IMR-90 (cell line): Measurements from ENCODE around the gene GALNT7. TPM values are rescaled to one million over a fixed set of nuclear protein-coding genes. Genes with fewer than 3 reads are reported as not detected.
A peak's percentile ranks its signal among the peaks of the same experiment; 100 is the strongest.

Experiments used
- ATAC-seq: fragments of 200-7000 bp; cut with Tn5 transposase; 2 replicates; pipeline ENCODE4 v1.9.1; 2020; ENCODE audit warnings: low read depth, mild to moderate bottlenecking, moderate library complexity
- BruUV-seq: library from RNA; stranded (reverse); fragments of 400-500 nt; replicated peaks from 2 replicates; lab custom pipeline; 2021; lab: Mats Ljungman, UMichigan
- CTCF ChIA-PET: fragments of 300-600 bp; formaldehyde crosslinking; extraction: SDS; loops from one replicate; lab custom pipeline; 2021; ENCODE audit warnings: antibody characterized with exemption; lab: Yijun Ruan, JAX
- POLR2A ChIA-PET: fragments of 300-600 bp; sonication (Branson Sonifier 250); formaldehyde crosslinking; loops from one replicate; lab custom pipeline; 2022; ENCODE audit warnings: antibody characterized with exemption; ENCODE audit not compliant: unreplicated experiment; lab: Charles Lee
- DNase-seq: peaks from one replicate; pipeline ENCODE4 v3.0.0; 2013
- H2AFZ ChIP-seq: replicated peaks from 2 replicates; pipeline ENCODE3; 2013; ENCODE audit warnings: low read length, mild to moderate bottlenecking; ENCODE audit not compliant: poor library complexity
- H2AK5ac ChIP-seq: 2 replicates; pipeline ENCODE4 v1.6.1; 2013; ENCODE audit warnings: low read depth, low read length, inconsistent platforms
- H2AK9ac ChIP-seq: replicated peaks from 2 replicates; pipeline ENCODE3; 2013; ENCODE audit warnings: mild to moderate bottlenecking, low read depth, low read length, moderate library complexity; ENCODE audit not compliant: poor library complexity
- H2BK120ac ChIP-seq: 2 replicates; pipeline ENCODE4 v1.6.1; 2013; ENCODE audit warnings: low read depth, low read length, inconsistent platforms
- H2BK15ac ChIP-seq: 3 replicates; pipeline ENCODE4 v1.6.1; 2013; ENCODE audit warnings: low read depth, low read length, inconsistent platforms
- H2BK20ac ChIP-seq: 2 replicates; pipeline ENCODE4 v1.6.1; 2013; ENCODE audit warnings: low read depth, mild to moderate bottlenecking, inconsistent platforms, low read length, moderate library complexity
- H2BK5ac ChIP-seq: 2 replicates; pipeline ENCODE4 v1.6.1; 2013; ENCODE audit warnings: mild to moderate bottlenecking, low read depth, low read length, inconsistent platforms; ENCODE audit not compliant: poor library complexity, severe bottlenecking
- H3K14ac ChIP-seq: replicated peaks from 2 replicates; pipeline ENCODE4 v1.6.1; 2013; ENCODE audit warnings: low read depth, low read length, inconsistent platforms
- H3K18ac ChIP-seq: 2 replicates; pipeline ENCODE4 v1.6.1; 2013; ENCODE audit warnings: low read depth, low read length, control low read depth
- H3K23ac ChIP-seq: 2 replicates; pipeline ENCODE4 v1.6.1; 2013; ENCODE audit warnings: low read depth, low read length, inconsistent platforms
- H3K27ac ChIP-seq: 2 replicates; pipeline ENCODE4 v1.5.1; 2013; ENCODE audit warnings: mild to moderate bottlenecking, control low read depth, low read length; ENCODE audit not compliant: insufficient read depth
- H3K27me3 ChIP-seq: 2 replicates; pipeline ENCODE4 v1.6.1; 2013; ENCODE audit warnings: low read length; ENCODE audit not compliant: control insufficient read depth, insufficient read depth
- H3K36me3 ChIP-seq: 2 replicates; pipeline ENCODE4 v1.6.1; 2013; ENCODE audit warnings: low read length, mixed read lengths; ENCODE audit not compliant: control insufficient read depth, insufficient read depth
- H3K4ac ChIP-seq: 2 replicates; pipeline ENCODE4 v1.6.1; 2013; ENCODE audit warnings: low read depth, low read length, inconsistent platforms
- H3K4me1 ChIP-seq: 2 replicates; pipeline ENCODE4 v1.6.1; 2013; ENCODE audit warnings: low read length, mixed read lengths; ENCODE audit not compliant: control insufficient read depth, insufficient read depth
- H3K4me2 ChIP-seq: 2 replicates; pipeline ENCODE4 v1.6.1; 2013; ENCODE audit warnings: low read depth, mild to moderate bottlenecking, control low read depth, low read length, moderate library complexity
- H3K4me3 ChIP-seq: 2 replicates; pipeline ENCODE4 v1.5.1; 2013; ENCODE audit warnings: low read depth, mild to moderate bottlenecking, control low read depth, low read length, moderate library complexity; ENCODE audit not compliant: insufficient read depth
- H3K56ac ChIP-seq: 2 replicates; pipeline ENCODE4 v1.6.1; 2013; ENCODE audit warnings: low read length, inconsistent platforms; ENCODE audit not compliant: insufficient read depth; ENCODE audit errors: extremely low read depth
- H3K79me1 ChIP-seq, 2 experiments: 2 replicates each; pipeline ENCODE4 v1.6.1; 2013; ENCODE audit warnings: low read length in 2 of 2, inconsistent platforms in 1 of 2, low read depth in 1 of 2
- H3K9ac ChIP-seq: 2 replicates; pipeline ENCODE4 v1.6.1; 2013; ENCODE audit warnings: low read depth, low read length, control low read depth
- H3K9me1 ChIP-seq: 2 replicates; pipeline ENCODE4 v1.6.1; 2013; ENCODE audit warnings: low read length, inconsistent platforms; ENCODE audit not compliant: insufficient read depth
- H3K9me3 ChIP-seq: 2 replicates; pipeline ENCODE4 v1.6.1; 2013; ENCODE audit warnings: low read length; ENCODE audit not compliant: control insufficient read depth, insufficient read depth
- H4K20me1 ChIP-seq: 2 replicates; pipeline ENCODE4 v1.6.1; 2013; ENCODE audit warnings: low read length, inconsistent platforms; ENCODE audit not compliant: insufficient read depth
- H4K5ac ChIP-seq: 2 replicates; pipeline ENCODE4 v1.6.1; 2013; ENCODE audit warnings: mild to moderate bottlenecking, low read depth, low read length, control low read depth
- H4K8ac ChIP-seq, 2 experiments: 2 replicates each; pipeline ENCODE4 v1.6.1; 2013; ENCODE audit warnings: low read depth in 2 of 2, low read length in 2 of 2, control low read depth in 1 of 2, inconsistent platforms in 1 of 2
- H4K91ac ChIP-seq: 2 replicates; pipeline ENCODE4 v1.6.1; 2013; ENCODE audit warnings: low read depth, low read length, inconsistent platforms; ENCODE audit not compliant: insufficient read depth
- BHLHE40 ChIP-seq: fragments of 150-350 bp; IDR thresholded peaks from 2 replicates; pipeline ENCODE4 v1.6.1; 2016; ENCODE audit warnings: mild to moderate bottlenecking, low read depth, low read length
- CEBPB ChIP-seq: IDR thresholded peaks from 2 replicates; pipeline ENCODE4 v1.6.1; 2012; ENCODE audit warnings: low read depth, low read length, improper control_type of control experiment
- CHD1 ChIP-seq: IDR thresholded peaks from 2 replicates; pipeline ENCODE4 v1.6.1; 2012; ENCODE audit warnings: low read depth, low read length, improper control_type of control experiment
- CTCF ChIP-seq: conservative IDR thresholded peaks from 2 replicates; pipeline ENCODE4 v1.5.1; 2012; ENCODE audit warnings: mild to moderate bottlenecking, low read depth, low read length, improper control_type of control experiment
- FOS ChIP-seq: fragments of 150-350 bp; IDR thresholded peaks from 2 replicates; pipeline ENCODE4 v1.6.1; 2016; ENCODE audit warnings: low read depth, low read length
- MAFK ChIP-seq: IDR thresholded peaks from 2 replicates; pipeline ENCODE4 v1.6.1; 2012; ENCODE audit warnings: low read depth, low read length, improper control_type of control experiment
- MAZ ChIP-seq: IDR thresholded peaks from 2 replicates; pipeline ENCODE4 v1.6.1; 2012; ENCODE audit warnings: low read depth, mild to moderate bottlenecking, low read length, improper control_type of control experiment, moderate library complexity, borderline replicate concordance
- MXI1 ChIP-seq: IDR thresholded peaks from 2 replicates; pipeline ENCODE4 v1.6.1; 2012; ENCODE audit warnings: low read depth, mild to moderate bottlenecking, low read length, moderate library complexity, borderline replicate concordance
- NFE2L2 ChIP-seq: fragments of 150-350 bp; IDR thresholded peaks from 2 replicates; pipeline ENCODE4 v1.6.1; 2016; ENCODE audit warnings: low read depth, mild to moderate bottlenecking, low read length
- POLR2A ChIP-seq: IDR thresholded peaks from 2 replicates; pipeline ENCODE4 v1.6.1; 2012; ENCODE audit warnings: mild to moderate bottlenecking, low read depth, low read length
- RAD21 ChIP-seq: IDR thresholded peaks from 2 replicates; pipeline ENCODE4 v1.6.1; 2012; ENCODE audit warnings: low read length, improper control_type of control experiment
- RCOR1 ChIP-seq: IDR thresholded peaks from 2 replicates; pipeline ENCODE4 v1.6.1; 2012; ENCODE audit warnings: mild to moderate bottlenecking, low read length, improper control_type of control experiment; ENCODE audit not compliant: insufficient replicate concordance
- RFX5 ChIP-seq: IDR thresholded peaks from 2 replicates; pipeline ENCODE4 v1.8.0; 2012; ENCODE audit warnings: low read depth, mild to moderate bottlenecking, low read length, moderate library complexity
- SMC3 ChIP-seq: fragments of 150-350 bp; IDR thresholded peaks from 2 replicates; pipeline ENCODE4 v1.6.1; 2016; ENCODE audit warnings: low read depth, mild to moderate bottlenecking, antibody characterized with exemption, low read length, moderate library complexity
- WGBS, 2 experiments: methylation state at CpG; one replicate each; pipeline versions ENCODE4 v1.1.5 to v1.1.7; 2013; ENCODE audit warnings: missing lambda C conversion rate in 2 of 2; ENCODE audit not compliant: insufficient read length in 1 of 2; ENCODE audit errors: extremely low coverage in 2 of 2; 5-methylcytosine and 5-hydroxymethylcytosine counted together
- dilution Hi-C: fragments of 300-500 bp; cut with HindIII; formaldehyde crosslinking; loops from one replicate; pipeline ENCODE4 v1.14.3; 2018; ENCODE audit warnings: low sequenced_read_pairs; ENCODE audit not compliant: unreplicated experiment
- in situ Hi-C: fragments of 300-500 bp; cut with MboI; formaldehyde crosslinking; loops from 3 replicates; pipeline ENCODE4 v1.14.3; 2019; ENCODE audit warnings: low sequenced_read_pairs, inconsistent platforms, mixed read lengths
- intact Hi-C: fragments of 100-400 bp; cut with micrococcal nuclease; formaldehyde crosslinking; loops from 2 replicates; pipeline ENCODE4 v1.10.0; 2022
- polyA plus RNA-seq, 3 experiments: library from polyadenylated mRNA; depleted of rRNA; stranded (reverse); fragments of >200 nt; gene quantifications; 2 replicates each; pipeline ENCODE4 v1.2.3, GENCODE V29; 2012; ENCODE audit warnings: low replicate concordance in 1 of 3
- total RNA-seq: library from RNA; depleted of rRNA; stranded (reverse); fragments of >200 nt; gene quantifications from 2 replicates; pipeline ENCODE4 v1.2.3, GENCODE V29; 2012
- TF ChIP-seq, protein P1 (sequence below): fragments of 150-350 bp; IDR thresholded peaks from 2 replicates; pipeline ENCODE4 v1.6.1; 2016; ENCODE audit warnings: low read depth, mild to moderate bottlenecking, low read length, moderate library complexity, borderline replicate concordance
- TF ChIP-seq, protein P2 (sequence below): fragments of 150-350 bp; IDR thresholded peaks from 2 replicates; pipeline ENCODE4 v1.6.1; 2017; ENCODE audit warnings: mild to moderate bottlenecking, antibody characterized with exemption, low read length, low read depth

GALNT7 gene
- total and polyA plus RNA-seq, 2 of the 4 experiments (the other 2 are of a cell fraction): 19.1 to 31.2 TPM

- no peak for ATAC-seq
- Histone ChIP-seq H3K9me3 (no peaks in the 10 kb centered on the region), H4K20me1 (no peaks in the 10 kb centered on the region; the same call in 1 of the 2 replicates), H4K91ac (no peak overlapping the region), H3K4me1 (no peaks in the 10 kb centered on the region), H2AK5ac (no peak overlapping the region), H3K23ac (no peak overlapping the region), H2BK5ac (no peak overlapping the region), H4K5ac (no peak overlapping the region), H3K4me3 (no peak overlapping the region), H3K14ac (no peak overlapping the region), H2BK120ac (no peak overlapping the region), H3K36me3 (no peaks in the 10 kb centered on the region), H3K4ac (no peak overlapping the region), H3K27ac (no peak overlapping the region), H2BK15ac (no peak overlapping the region), H3K27me3 (no peaks in the 10 kb centered on the region), H2AK9ac (no peak overlapping the region), H3K56ac (no peak overlapping the region), H3K4me2 (no peak overlapping the region), H3K9me1 (peaks cover 2% of the 10 kb centered on the region; the same call in 1 of the 2 replicates), H2BK20ac (no peak overlapping the region), H3K79me1 (no peaks in the 10 kb centered on the region; a peak in 2 of 4 replicates), H2AFZ (no peak overlapping the region), H3K18ac (no peak overlapping the region), H4K8ac (no peak overlapping the region), H3K9ac (no peak overlapping the region)
- TF ChIP-seq SMC3 (no peak), RCOR1 (no peak), BHLHE40 (no peak), POLR2A (no peak), MXI1 (no peak), MAZ (no peak), CEBPB (no peak), NFE2L2 (no peak), RAD21 (no peak), CHD1 (no peak), CTCF (no peak), RFX5 (no peak), FOS (no peak), MAFK (no peak)
- TF ChIP-seq, protein P1, sequence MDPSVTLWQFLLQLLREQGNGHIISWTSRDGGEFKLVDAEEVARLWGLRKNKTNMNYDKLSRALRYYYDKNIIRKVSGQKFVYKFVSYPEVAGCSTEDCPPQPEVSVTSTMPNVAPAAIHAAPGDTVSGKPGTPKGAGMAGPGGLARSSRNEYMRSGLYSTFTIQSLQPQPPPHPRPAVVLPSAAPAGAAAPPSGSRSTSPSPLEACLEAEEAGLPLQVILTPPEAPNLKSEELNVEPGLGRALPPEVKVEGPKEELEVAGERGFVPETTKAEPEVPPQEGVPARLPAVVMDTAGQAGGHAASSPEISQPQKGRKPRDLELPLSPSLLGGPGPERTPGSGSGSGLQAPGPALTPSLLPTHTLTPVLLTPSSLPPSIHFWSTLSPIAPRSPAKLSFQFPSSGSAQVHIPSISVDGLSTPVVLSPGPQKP: no peak
- TF ChIP-seq, protein P2, sequence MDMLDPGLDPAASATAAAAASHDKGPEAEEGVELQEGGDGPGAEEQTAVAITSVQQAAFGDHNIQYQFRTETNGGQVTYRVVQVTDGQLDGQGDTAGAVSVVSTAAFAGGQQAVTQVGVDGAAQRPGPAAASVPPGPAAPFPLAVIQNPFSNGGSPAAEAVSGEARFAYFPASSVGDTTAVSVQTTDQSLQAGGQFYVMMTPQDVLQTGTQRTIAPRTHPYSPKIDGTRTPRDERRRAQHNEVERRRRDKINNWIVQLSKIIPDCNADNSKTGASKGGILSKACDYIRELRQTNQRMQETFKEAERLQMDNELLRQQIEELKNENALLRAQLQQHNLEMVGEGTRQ: no peak
- BruUV-seq: no TSS peak
- CTCF ChIA-PET: no interaction called here
- DNase-seq: peak; percentile 13
- in situ Hi-C loops: no loop called here
- POLR2A ChIA-PET: no interaction called here
- intact Hi-C loops: loop anchor here (5.0 kb wide), 1 partner anchor 815 kb away; no protein-coding TSS in a partner anchor
- dilution Hi-C loops: no loop called here
- no CpG with 5 or more reads among the region's 1 CpG for WGBS, 2 experiments
Measured at GRCh38 chr4:173212379-173212778, 43.8 kb downstream of the GALNT7 start.
